Measurements from ENCODE around the gene POP5. TPM values are rescaled to one million over a fixed set of nuclear protein-coding genes. Genes with fewer than 3 reads are reported as not detected.

The POP5 gene
- total RNA-seq, 1 experiment from 2014 or later, result 64.0 TPM

DNA sequence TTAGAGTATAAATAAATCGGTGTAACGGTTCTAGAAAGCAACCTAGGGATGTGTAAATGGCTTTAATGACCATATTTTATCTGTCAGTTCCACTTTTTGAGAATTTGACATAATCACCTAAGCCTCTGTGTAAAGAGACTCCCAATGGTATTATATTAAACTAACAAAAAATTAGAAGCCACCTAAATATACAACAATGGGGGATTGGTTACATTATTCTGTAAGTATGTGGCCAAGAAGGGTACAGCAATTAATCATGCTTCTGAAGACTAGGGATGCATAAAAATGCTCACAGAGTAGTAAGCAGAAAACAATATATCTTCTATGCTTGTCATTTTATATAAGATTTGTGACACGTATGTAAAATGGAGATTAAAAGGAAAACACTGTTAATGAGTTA is 36.5 kb downstream of the POP5 start:
- Mint-ChIP-seq H3K4me1 (no peaks in the 10 kb centered on the region; a peak in 1 of 4 replicates), H3K4me3 (no peak overlapping the region), H3K36me3 (ENCODE audit: insufficient read depth in 1 of 3, low read depth in 3 of 3) (peaks cover 9 to 25% (median 12%) of the 10 kb centered on the region in 3 experiments; a peak in 5 of 7 replicates), H3K27me3 (ENCODE audit: low read depth) (no peaks in the 10 kb centered on the region), H3K27ac (no peak overlapping the region), H3K9me3 (no peaks in the 10 kb centered on the region)
- H2AK5ac ChIP-seq (ENCODE audit: insufficient read length, low read length), result no peak overlapping the region
- H3T11ph ChIP-seq (ENCODE audit: low read length), result no peak overlapping the region
- H3K14ac ChIP-seq (ENCODE audit: insufficient read depth, low read length), result no peak overlapping the region
- H2BK12ac ChIP-seq (ENCODE audit: insufficient read length, low read depth, low read length), result no peak overlapping the region
- H3K23me2 ChIP-seq (ENCODE audit: insufficient read length, low read depth, low read length, poor library complexity, severe bottlenecking), result no peaks in the 10 kb centered on the region
- H2BK20ac ChIP-seq (ENCODE audit: low read depth, low read length, poor library complexity, severe bottlenecking), result no peak overlapping the region
- no peak overlapping the region for H2AFZ ChIP-seq (ENCODE audit: low read length)
- H3K23ac ChIP-seq (ENCODE audit: insufficient read length, low read depth, low read length), result no peak overlapping the region
- no peak overlapping the region for H3K4ac ChIP-seq (ENCODE audit: low read depth, low read length)
- DNase-seq, result no peak
- H4K8ac ChIP-seq (replicated peaks; ENCODE audit: insufficient read length, low read depth, low read length), result no peak overlapping the region
- H3K9me3 ChIP-seq (ENCODE audit: control insufficient read depth, low read depth, low read length), result no peaks in the 10 kb centered on the region
- H3K9ac ChIP-seq (ENCODE audit: extremely low read depth, insufficient read length, low read length), result no peak overlapping the region
- WGBS (ENCODE audit: extremely low coverage, insufficient read length, low lambda C conversion rate), result no CpG with 5 or more reads among the region's 3 CpGs
- no peak overlapping the region for H3K18ac ChIP-seq (ENCODE audit: insufficient read length, low read depth, low read length)
- no peak overlapping the region for H3K27ac ChIP-seq (ENCODE audit: insufficient read length, low read depth, low read length)
- TF ChIP-seq, protein P1, sequence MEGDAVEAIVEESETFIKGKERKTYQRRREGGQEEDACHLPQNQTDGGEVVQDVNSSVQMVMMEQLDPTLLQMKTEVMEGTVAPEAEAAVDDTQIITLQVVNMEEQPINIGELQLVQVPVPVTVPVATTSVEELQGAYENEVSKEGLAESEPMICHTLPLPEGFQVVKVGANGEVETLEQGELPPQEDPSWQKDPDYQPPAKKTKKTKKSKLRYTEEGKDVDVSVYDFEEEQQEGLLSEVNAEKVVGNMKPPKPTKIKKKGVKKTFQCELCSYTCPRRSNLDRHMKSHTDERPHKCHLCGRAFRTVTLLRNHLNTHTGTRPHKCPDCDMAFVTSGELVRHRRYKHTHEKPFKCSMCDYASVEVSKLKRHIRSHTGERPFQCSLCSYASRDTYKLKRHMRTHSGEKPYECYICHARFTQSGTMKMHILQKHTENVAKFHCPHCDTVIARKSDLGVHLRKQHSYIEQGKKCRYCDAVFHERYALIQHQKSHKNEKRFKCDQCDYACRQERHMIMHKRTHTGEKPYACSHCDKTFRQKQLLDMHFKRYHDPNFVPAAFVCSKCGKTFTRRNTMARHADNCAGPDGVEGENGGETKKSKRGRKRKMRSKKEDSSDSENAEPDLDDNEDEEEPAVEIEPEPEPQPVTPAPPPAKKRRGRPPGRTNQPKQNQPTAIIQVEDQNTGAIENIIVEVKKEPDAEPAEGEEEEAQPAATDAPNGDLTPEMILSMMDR (conservative IDR thresholded peaks at IDR 0.05), result no peak
- H4K91ac ChIP-seq (ENCODE audit: insufficient read length, low read depth, low read length), result no peak overlapping the region
- H2BK15ac ChIP-seq (ENCODE audit: low read depth, low read length), result no peak overlapping the region
- no peak overlapping the region for H2BK5ac ChIP-seq (ENCODE audit: insufficient read length, low read length)
- H3K27me3 ChIP-seq (ENCODE audit: insufficient read depth, low read length), result no peaks in the 10 kb centered on the region
- no peak overlapping the region for H3K56ac ChIP-seq (ENCODE audit: insufficient read length, low read depth, low read length)
- H3K4me1 ChIP-seq (ENCODE audit: insufficient read depth, low read length), result no peaks in the 10 kb centered on the region
- H4K5ac ChIP-seq (ENCODE audit: insufficient read length, low read depth, low read length), result no peak overlapping the region
- no peak overlapping the region for H2BK120ac ChIP-seq (ENCODE audit: low read depth, low read length, poor library complexity, severe bottlenecking)
- H3K4me2 ChIP-seq (ENCODE audit: insufficient read depth, insufficient read length, low read length), result no peak overlapping the region
- peaks cover 11% of the 10 kb centered on the region; the same call in 1 of the 2 replicates for H3K79me2 ChIP-seq (ENCODE audit: insufficient read depth, low read length)
- no peaks in the 10 kb centered on the region for H4K20me1 ChIP-seq (ENCODE audit: control insufficient read depth, insufficient read depth, insufficient read length)
- H3K79me1 ChIP-seq (ENCODE audit: insufficient read depth, low read depth, low read length, poor library complexity, severe bottlenecking), result peaks cover 12% of the 10 kb centered on the region

Measured in H9 (cell line).